ENCODE measurements around the gene ACADSB.

Gene ACADSB

GRCh38 chr10:123100030-123100762, 91.4 kb downstream of the ACADSB start:
- no peak for DNase-seq (ENCODE audit: low spot score)

- DNase-seq (ENCODE audit: low spot score) = no peak
Measured at GRCh38 chr10:123101872-123102271, 93.1 kb downstream of the ACADSB start.

DNA sequence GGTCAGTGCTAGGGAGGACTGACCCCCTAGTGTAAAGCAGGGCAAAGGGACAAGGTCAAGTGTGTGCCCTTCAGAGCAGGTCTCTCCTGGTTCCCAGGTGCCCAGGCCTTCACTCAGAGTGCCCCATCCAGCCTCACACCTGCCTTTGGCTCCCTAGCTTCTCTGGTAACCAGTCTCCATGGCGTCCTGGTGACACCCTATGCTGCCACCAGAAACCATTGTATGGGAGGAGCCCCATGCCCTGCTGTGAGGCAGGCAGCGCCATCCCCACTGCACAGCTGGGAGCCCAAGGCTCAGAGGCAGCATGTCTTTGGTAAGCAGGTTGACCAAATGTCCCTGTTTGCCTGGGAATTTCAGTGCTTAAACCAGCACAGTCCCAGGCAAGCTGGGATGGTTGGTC, 93.9 kb downstream of the ACADSB start:
- DNase-seq (ENCODE audit: low spot score) = no peak

DNA sequence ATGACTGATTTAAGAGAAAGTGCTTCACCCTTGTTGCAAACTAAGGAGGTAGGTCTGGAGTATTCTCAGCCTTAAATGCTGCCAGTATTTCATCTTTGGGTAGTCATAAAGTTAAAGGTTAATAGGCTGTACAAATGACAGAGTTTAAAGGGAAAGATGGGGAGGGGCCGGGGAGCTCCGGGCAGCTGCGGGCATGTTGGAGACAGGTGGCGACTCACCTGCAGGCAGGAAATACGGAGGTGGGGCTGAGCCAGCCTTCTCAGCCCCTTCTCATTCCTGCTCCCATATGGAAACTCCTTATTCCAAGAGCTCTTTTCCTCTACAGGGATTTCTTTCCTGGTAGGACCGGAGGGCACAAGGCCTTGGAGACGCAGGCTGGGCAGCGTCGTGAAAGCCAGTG, 95.1 kb downstream of the ACADSB start:
- DNase-seq (ENCODE audit: low spot score) = no peak
